ENCODE results near the gene NIT1. TPM values are rescaled to one million over a fixed set of nuclear protein-coding genes. Genes with fewer than 3 reads are reported as not detected.

The NIT1 gene
- total and polyA plus RNA-seq, 2 donors (not counting 1 experiment from before 2014, with no cell fraction given), result 53.5 to 61.0 TPM

DNA sequence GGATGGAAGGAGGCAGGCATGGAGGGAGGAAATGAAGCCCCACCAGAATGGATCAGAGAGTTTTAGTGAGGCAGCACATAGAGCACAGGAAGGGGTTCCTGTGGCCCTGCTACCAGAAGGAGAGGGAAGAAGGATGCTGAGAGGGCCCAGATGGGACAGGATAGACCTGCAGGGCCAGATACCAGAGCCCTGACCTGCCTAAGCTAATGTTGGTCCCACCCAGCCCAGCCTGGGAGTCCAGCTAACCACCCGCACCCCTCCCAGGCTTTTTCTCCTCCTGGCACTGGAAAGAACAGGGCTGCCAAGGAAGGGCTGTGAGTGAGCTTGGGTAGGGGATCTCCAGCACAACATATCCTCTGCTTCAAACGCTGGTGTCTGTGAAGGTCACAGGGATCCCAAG lies 35.4 kb upstream of the NIT1 start:
- 78% methylated on average over 1 of the region's 2 CpGs for WGBS (ENCODE audit: insufficient coverage)
- Mint-ChIP-seq H3K9me3 (ENCODE audit: insufficient read depth) (no peaks in the 10 kb centered on the region), H3K4me3 (no peak overlapping the region), H3K27ac (no peak overlapping the region), H3K4me1 (no peaks in the 10 kb centered on the region), H3K27me3 (peaks cover 7% of the 10 kb centered on the region)
- TF ChIP-seq, protein P1, sequence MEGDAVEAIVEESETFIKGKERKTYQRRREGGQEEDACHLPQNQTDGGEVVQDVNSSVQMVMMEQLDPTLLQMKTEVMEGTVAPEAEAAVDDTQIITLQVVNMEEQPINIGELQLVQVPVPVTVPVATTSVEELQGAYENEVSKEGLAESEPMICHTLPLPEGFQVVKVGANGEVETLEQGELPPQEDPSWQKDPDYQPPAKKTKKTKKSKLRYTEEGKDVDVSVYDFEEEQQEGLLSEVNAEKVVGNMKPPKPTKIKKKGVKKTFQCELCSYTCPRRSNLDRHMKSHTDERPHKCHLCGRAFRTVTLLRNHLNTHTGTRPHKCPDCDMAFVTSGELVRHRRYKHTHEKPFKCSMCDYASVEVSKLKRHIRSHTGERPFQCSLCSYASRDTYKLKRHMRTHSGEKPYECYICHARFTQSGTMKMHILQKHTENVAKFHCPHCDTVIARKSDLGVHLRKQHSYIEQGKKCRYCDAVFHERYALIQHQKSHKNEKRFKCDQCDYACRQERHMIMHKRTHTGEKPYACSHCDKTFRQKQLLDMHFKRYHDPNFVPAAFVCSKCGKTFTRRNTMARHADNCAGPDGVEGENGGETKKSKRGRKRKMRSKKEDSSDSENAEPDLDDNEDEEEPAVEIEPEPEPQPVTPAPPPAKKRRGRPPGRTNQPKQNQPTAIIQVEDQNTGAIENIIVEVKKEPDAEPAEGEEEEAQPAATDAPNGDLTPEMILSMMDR (IDR thresholded peaks at IDR 0.05), result no peak
- no peak for TF ChIP-seq EZH2 (IDR thresholded peaks at IDR 0.05; ENCODE audit: borderline replicate concordance, insufficient read depth, low read depth, low read length, poor library complexity, severe bottlenecking)
- CTCF ChIA-PET, result interaction anchor here (1.1 kb wide), 1 partner anchor 15 kb away, joined by 5 read pairs; the partner anchor contains the start of gene KLHDC9
- intact Hi-C loops (cut with micrococcal nuclease), result no loop called here
- Histone ChIP-seq H3K9me3 (ENCODE audit: control extremely low read depth in 1 of 3, control insufficient read depth in 2 of 3, insufficient read depth in 1 of 3, low read length in 2 of 3) (no peaks in the 10 kb centered on the region), H3K4me3 (ENCODE audit: control extremely low read depth in 1 of 5, extremely low read depth in 1 of 5, insufficient read depth in 1 of 5, low read depth in 2 of 5, low read length in 4 of 5) (no peak overlapping the region), H3K4me1 (ENCODE audit: control insufficient read depth in 2 of 2, insufficient read depth in 2 of 2, low read length in 2 of 2) (no peaks in the 10 kb centered on the region), H4K20me1 (ENCODE audit: control insufficient read depth, insufficient read depth, low read length, poor library complexity, severe bottlenecking) (no peaks in the 10 kb centered on the region), H2AFZ (ENCODE audit: insufficient read depth, low read depth, low read length, poor library complexity, severe bottlenecking) (no peak overlapping the region), H3K27ac (ENCODE audit: low read length in 2 of 2) (no peak overlapping the region), H3K36me3 (replicated peaks in 1 of 2; ENCODE audit: control extremely low read depth in 1 of 2, control insufficient read depth in 1 of 2, extremely low read depth in 1 of 2, insufficient read depth in 2 of 2, low read length in 1 of 2) (no peaks in the 10 kb centered on the region), H3K79me2 (ENCODE audit: control insufficient read depth, insufficient read depth, low read length) (no peaks in the 10 kb centered on the region), H3K4me2 (replicated peaks; ENCODE audit: low read depth, low read length, poor library complexity, severe bottlenecking) (no peak overlapping the region), H3K9ac (ENCODE audit: low read length) (no peak overlapping the region), H3K27me3 (replicated peaks in 1 of 4; ENCODE audit: control extremely low read depth in 1 of 4, control insufficient read depth in 3 of 4, insufficient read depth in 4 of 4, low read length in 3 of 4) (no peaks in the 10 kb centered on the region)
- no peak for ATAC-seq (ENCODE audit: low read depth)
- POLR2A ChIA-PET, result no interaction called here
- DNase-seq, result no peak

DNA sequence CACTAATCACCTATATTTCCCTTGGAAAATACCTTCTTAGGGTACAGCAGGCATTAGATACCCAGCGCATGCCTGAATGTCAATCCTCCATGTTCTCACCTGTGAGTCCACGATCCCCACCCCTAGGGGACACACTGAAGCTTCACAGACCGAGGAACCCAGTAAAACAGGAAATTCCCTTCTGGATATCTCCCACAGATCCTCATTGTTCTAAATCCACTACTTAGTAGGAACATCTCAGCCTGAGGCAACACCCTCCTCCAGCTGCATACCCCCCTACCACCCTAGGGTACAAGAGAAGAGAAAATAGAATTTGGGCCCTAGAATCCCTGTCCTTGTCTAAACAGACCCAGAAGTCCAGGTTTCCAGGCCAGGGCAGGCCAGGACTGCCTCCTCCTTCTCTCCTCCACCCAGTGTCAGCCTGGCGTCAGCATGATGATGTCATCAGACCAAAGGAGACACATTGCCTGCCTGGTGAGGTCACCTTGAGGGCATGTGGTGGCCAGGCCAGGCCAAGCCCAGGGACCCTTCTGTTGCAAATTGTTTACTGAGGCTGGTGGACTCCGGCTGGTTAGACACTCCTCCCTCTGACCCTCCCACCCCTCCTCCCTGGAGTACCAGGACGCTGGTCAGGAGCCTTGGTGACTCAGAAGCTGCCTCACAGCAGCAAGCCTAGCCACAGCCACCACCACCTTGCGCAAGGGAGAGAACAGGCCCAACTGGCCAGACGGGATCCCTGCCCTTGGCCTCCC lies 34.7 kb upstream of the NIT1 start:
- Histone ChIP-seq H3K36me3 (replicated peaks in 1 of 2; ENCODE audit: control extremely low read depth in 1 of 2, control insufficient read depth in 1 of 2, extremely low read depth in 1 of 2, insufficient read depth in 2 of 2, low read length in 1 of 2) (no peaks in the 10 kb centered on the region), H2AFZ (ENCODE audit: insufficient read depth, low read depth, low read length, poor library complexity, severe bottlenecking) (no peak overlapping the region), H3K4me1 (ENCODE audit: control insufficient read depth in 2 of 2, insufficient read depth in 2 of 2, low read length in 2 of 2) (no peaks in the 10 kb centered on the region), H3K9ac (ENCODE audit: low read length) (no peak overlapping the region), H3K4me3 (ENCODE audit: control extremely low read depth in 1 of 5, extremely low read depth in 1 of 5, insufficient read depth in 1 of 5, low read depth in 2 of 5, low read length in 4 of 5) (no peak overlapping the region), H3K9me3 (ENCODE audit: control extremely low read depth in 1 of 3, control insufficient read depth in 2 of 3, insufficient read depth in 1 of 3, low read length in 2 of 3) (no peaks in the 10 kb centered on the region), H3K27me3 (replicated peaks in 1 of 4; ENCODE audit: control extremely low read depth in 1 of 4, control insufficient read depth in 3 of 4, insufficient read depth in 4 of 4, low read length in 3 of 4) (no peaks in the 10 kb centered on the region), H3K79me2 (ENCODE audit: control insufficient read depth, insufficient read depth, low read length) (no peaks in the 10 kb centered on the region), H3K27ac (ENCODE audit: low read length in 2 of 2) (no peak overlapping the region), H4K20me1 (ENCODE audit: control insufficient read depth, insufficient read depth, low read length, poor library complexity, severe bottlenecking) (no peaks in the 10 kb centered on the region), H3K4me2 (replicated peaks; ENCODE audit: low read depth, low read length, poor library complexity, severe bottlenecking) (no peak overlapping the region)
- no peaks in the 10 kb centered on the region for H3K9me3 Mint-ChIP-seq (ENCODE audit: insufficient read depth)
- no peak overlapping the region for H3K27ac Mint-ChIP-seq
- H3K4me1 Mint-ChIP-seq, result no peaks in the 10 kb centered on the region
- H3K4me3 Mint-ChIP-seq, result no peak overlapping the region
- peaks cover 7% of the 10 kb centered on the region for H3K27me3 Mint-ChIP-seq
- DNase-seq (no peak), ATAC-seq (ENCODE audit: low read depth) (no peak)
- intact Hi-C loops (cut with micrococcal nuclease), result no loop called here
- ChIA-PET POLR2A (no interaction called here), CTCF (interaction anchor here (1.1 kb wide), 1 partner anchor 14 kb away, joined by 5 read pairs; the partner anchor contains the start of gene KLHDC9)
- no peak for TF ChIP-seq EZH2 (IDR thresholded peaks at IDR 0.05; ENCODE audit: borderline replicate concordance, insufficient read depth, low read depth, low read length, poor library complexity, severe bottlenecking)
- TF ChIP-seq, protein P1 (IDR thresholded peaks at IDR 0.05), result no peak
- 91% methylated on average over 8 of the region's 8 CpGs for WGBS (ENCODE audit: insufficient coverage)
